Fibroblast of skin of scalp (primary cell): ENCODE measurements around the gene TTLL5.
"Not testable (repeated sequence)": the region's sequence is repeated elsewhere in the genome, so short reads cannot be mapped to it uniquely, and the experiment has no call there.

Experiments
- DNase-seq: peaks from one replicate; pipeline ENCODE4 v3.0.0-alpha.2; 2013

Gene TTLL5

GRCh38 chr14:75917322-75917945, 256.4 kb downstream of the TTLL5 start:
- DNase-seq, result no peak

GRCh38 chr14:75917946-75918335, 256.9 kb downstream of the TTLL5 start:
- DNase-seq, result no peak

GRCh38 chr14:75920421-75920820, 259.4 kb downstream of the TTLL5 start:
- not testable (repeated sequence) for DNase-seq

- not testable (repeated sequence) for DNase-seq
These were observed 264.2 kb downstream of the TTLL5 start for GRCh38 chr14:75925141-75925840.

GRCh38 chr14:75926431-75927115, 265.5 kb downstream of the TTLL5 start:
- DNase-seq, result no peak

GRCh38 chr14:75927564-75928087, 266.6 kb downstream of the TTLL5 start:
- no peak for DNase-seq

GRCh38 chr14:75928690-75929181, 267.7 kb downstream of the TTLL5 start:
- peak; percentile 10 for DNase-seq

GRCh38 chr14:75933712-75934296, 272.8 kb downstream of the TTLL5 start:
- DNase-seq, result no peak

GRCh38 chr14:75934998-75935628, 274.1 kb downstream of the TTLL5 start:
- no peak for DNase-seq

- no peak for DNase-seq
These were observed 278.2 kb downstream of the TTLL5 start for GRCh38 chr14:75939200-75939599.

GRCh38 chr14:75941030-75941429, 280.0 kb downstream of the TTLL5 start:
- peak; percentile 37 for DNase-seq

GRCh38 chr14:75944607-75945241, 283.7 kb downstream of the TTLL5 start:
- no peak for DNase-seq

- DNase-seq, result no peak
These were observed 285.7 kb downstream of the TTLL5 start for GRCh38 chr14:75946785-75947184.

- DNase-seq, result no peak
These were observed 291.4 kb downstream of the TTLL5 start for GRCh38 chr14:75952489-75952888.

- no peak for DNase-seq
These were observed 298.0 kb downstream of the TTLL5 start for GRCh38 chr14:75959031-75959430.

GRCh38 chr14:75960231-75960630, 299.2 kb downstream of the TTLL5 start:
- no peak for DNase-seq

GRCh38 chr14:75961662-75962061, 300.6 kb downstream of the TTLL5 start:
- no peak for DNase-seq

GRCh38 chr14:75967866-75968265, 306.8 kb downstream of the TTLL5 start:
- no peak for DNase-seq

GRCh38 chr14:75968456-75968855, 307.4 kb downstream of the TTLL5 start:
- peak; percentile 91 for DNase-seq

- no peak for DNase-seq
These were observed 308.1 kb downstream of the TTLL5 start for GRCh38 chr14:75969126-75969525.

- DNase-seq, result peak; percentile 47
These were observed 308.8 kb downstream of the TTLL5 start for GRCh38 chr14:75969891-75970290.

GRCh38 chr14:75970989-75971388, 309.9 kb downstream of the TTLL5 start:
- DNase-seq, result no peak
